GM12878 (cell line): ENCODE measurements around the gene KRT12. TPM values are rescaled to one million over a fixed set of nuclear protein-coding genes. Genes with fewer than 3 reads are reported as not detected.

Experiments
- ATAC-seq: fragments of 200-7000 bp; cut with Tn5 transposase; 3 replicates; pipeline ENCODE4 v1.9.1; 2020; ENCODE audit warnings: mild to moderate bottlenecking, moderate library complexity
- BruUV-seq: library from RNA; stranded (reverse); fragments of 400-500 nt; replicated peaks from 2 replicates; lab custom pipeline; 2021; lab: Mats Ljungman, UMichigan
- CTCF ChIA-PET: fragments of 300-600 bp; sonication (Branson Sonifier 250); formaldehyde crosslinking; extraction: SDS; loops from one replicate; lab custom pipeline; 2021; ENCODE audit warnings: inconsistent platforms; lab: Yijun Ruan, JAX
- POLR2A ChIA-PET: fragments of 350-600 bp; formaldehyde crosslinking; extraction: SDS; loops from one replicate; lab custom pipeline; 2021; ENCODE audit warnings: inconsistent platforms; lab: Charles Lee
- RAD21 ChIA-PET: fragments of 300-600 bp; sonication (Branson Sonifier 250); formaldehyde crosslinking; loops from one replicate; lab custom pipeline; 2023; ENCODE audit warnings: antibody characterized with exemption; ENCODE audit not compliant: unreplicated experiment; lab: Charles Lee
- SMC1A ChIA-PET: fragments of 300-600 bp; sonication (Branson Sonifier 250); formaldehyde crosslinking; loops from one replicate; lab custom pipeline; 2023; ENCODE audit not compliant: unreplicated experiment, uncharacterized antibody; lab: Charles Lee
- DNase-seq: peaks from one replicate; pipeline ENCODE4 v3.0.0-alpha.2; 2011; ENCODE audit warnings: low read depth, low spot score
- FAIRE-seq: peaks from 3 replicates; lab custom pipeline; 2011; peaks lifted over from hg19 to GRCh38; lab: Jason Lieb, UNC
- H2AFZ ChIP-seq: 2 replicates; pipeline ENCODE4 v1.6.0; 2011; ENCODE audit warnings: low read depth, low read length, control low read depth; ENCODE audit not compliant: control insufficient read depth
- H3K27ac ChIP-seq: 2 replicates; pipeline ENCODE4 v1.5.1; 2011; ENCODE audit warnings: control low read depth; ENCODE audit not compliant: control insufficient read depth, insufficient read depth
- H3K27me3 ChIP-seq, 2 experiments: replicated peaks in 1 of 2; 2 replicates each; pipeline versions ENCODE4 v1.6.0 to v1.6.1; 2011; ENCODE audit warnings: low read length in 1 of 2; ENCODE audit not compliant: control insufficient read depth in 2 of 2, insufficient read depth in 2 of 2
- H3K36me3 ChIP-seq, 2 experiments: 2 replicates each; pipeline ENCODE4 v1.5.1; 2011; ENCODE audit warnings: low read length in 1 of 2; ENCODE audit not compliant: control insufficient read depth in 2 of 2, insufficient read depth in 2 of 2
- H3K4me1 ChIP-seq: 2 replicates; pipeline ENCODE4 v1.6.1; 2011; ENCODE audit warnings: mild to moderate bottlenecking, low read length, moderate library complexity, mixed read lengths; ENCODE audit not compliant: control insufficient read depth, insufficient read depth
- H3K4me2 ChIP-seq: 2 replicates; pipeline ENCODE4 v1.6.0; 2011; ENCODE audit warnings: control low read depth; ENCODE audit not compliant: control insufficient read depth, insufficient read depth
- H3K4me3 ChIP-seq: fragments of 200-600 bp; sonication (generic); 2 replicates; pipeline ENCODE4 v1.5.1; 2016
- H3K79me2 ChIP-seq: 2 replicates; pipeline ENCODE4 v1.6.0; 2011; ENCODE audit warnings: low read length; ENCODE audit not compliant: control insufficient read depth, insufficient read depth
- H3K9ac ChIP-seq: 2 replicates; pipeline ENCODE4 v1.8.0; 2011; ENCODE audit warnings: low read length, control low read depth, mixed read lengths; ENCODE audit not compliant: control insufficient read depth, insufficient read depth
- H3K9me3 ChIP-seq: replicated peaks from 3 replicates; pipeline ENCODE4 v1.5.1; 2011; ENCODE audit warnings: mild to moderate bottlenecking, low read length; ENCODE audit not compliant: control insufficient read depth, insufficient read depth
- H4K20me1 ChIP-seq: 2 replicates; pipeline ENCODE4 v1.6.0; 2011; ENCODE audit not compliant: control insufficient read depth, insufficient read depth
- BACH1 ChIP-seq: fragments of 450-650 bp; IDR thresholded peaks from 2 replicates; pipeline ENCODE4 v1.6.1; 2017; ENCODE audit warnings: mild to moderate bottlenecking, borderline replicate concordance
- EP300 ChIP-seq, 2 experiments: fragments of 150-350 bp in 1 of 2; IDR thresholded peaks; 2 replicates each; pipeline ENCODE4 v1.6.1; 2011 to 2012; ENCODE audit warnings: low read depth in 2 of 2, low read length in 2 of 2, borderline replicate concordance in 1 of 2, improper control_type of control experiment in 1 of 2, inconsistent platforms in 1 of 2; ENCODE audit not compliant: control insufficient read depth in 1 of 2
- IKZF1 ChIP-seq: fragments of 450-650 bp; conservative IDR thresholded peaks from 2 replicates; pipeline ENCODE4 v1.6.1; 2017; ENCODE audit warnings: antibody characterized with exemption, mild to moderate bottlenecking
- IKZF2 ChIP-seq, 2 experiments: fragments of 450-650 bp; IDR thresholded peaks; 2 replicates each; pipeline ENCODE4 v1.6.1; 2017; ENCODE audit warnings: mild to moderate bottlenecking in 2 of 2, moderate library complexity in 2 of 2
- NR2C2 ChIP-seq: IDR thresholded peaks from 2 replicates; pipeline ENCODE4 v1.6.1; 2011; ENCODE audit warnings: borderline replicate concordance, low read depth; ENCODE audit not compliant: control insufficient read depth, insufficient read length
- POLR2A ChIP-seq: IDR thresholded peaks from 2 replicates; pipeline ENCODE4 v1.6.1; 2011; ENCODE audit warnings: low read depth, mild to moderate bottlenecking, low read length
- RAD21 ChIP-seq: IDR thresholded peaks from 2 replicates; pipeline ENCODE4 v1.6.1; 2011; ENCODE audit warnings: mild to moderate bottlenecking, low read depth, low read length, moderate library complexity; ENCODE audit not compliant: insufficient read depth
- RB1 ChIP-seq: fragments of 450-650 bp; formaldehyde crosslinking; IDR thresholded peaks from 2 replicates; pipeline ENCODE4 v1.6.1; 2017; ENCODE audit warnings: mild to moderate bottlenecking, borderline replicate concordance
- SIN3A ChIP-seq: IDR thresholded peaks from 2 replicates; pipeline ENCODE4 v1.6.1; 2012; ENCODE audit warnings: low read depth, low read length, improper control_type of control experiment
- SP1 ChIP-seq: IDR thresholded peaks from one replicate; pipeline ENCODE4 v1.6.1; 2011; ENCODE audit warnings: low read depth, low read length
- ZBTB33 ChIP-seq: fragments of 450-650 bp; IDR thresholded peaks from 2 replicates; pipeline ENCODE4 v1.6.1; 2017; ENCODE audit warnings: mild to moderate bottlenecking
- ZBTB4 ChIP-seq: fragments of 450-650 bp; formaldehyde crosslinking; IDR thresholded peaks from 2 replicates; pipeline ENCODE4 v1.4.0; 2022; ENCODE audit warnings: mild to moderate bottlenecking, moderate library complexity
- ZNF207 ChIP-seq: fragments of 450-650 bp; IDR thresholded peaks from 2 replicates; pipeline ENCODE4 v1.6.1; 2014; ENCODE audit warnings: antibody characterized with exemption, mild to moderate bottlenecking, borderline replicate concordance
- ZSCAN29 ChIP-seq: fragments of 450-650 bp; IDR thresholded peaks from 2 replicates; pipeline ENCODE4 v1.6.1; 2017; ENCODE audit warnings: mild to moderate bottlenecking, moderate library complexity
- WGBS: methylation state at CpG from one replicate; pipeline ENCODE4 v1.1.6; 2016; ENCODE audit warnings: low lambda C conversion rate; ENCODE audit not compliant: insufficient replicate concordance, insufficient coverage; ENCODE audit errors: missing lambda C conversion rate; 5-methylcytosine and 5-hydroxymethylcytosine counted together
- in situ Hi-C: fragments of 300-500 bp; cut with MboI; formaldehyde crosslinking; loops from 9 replicates; pipeline ENCODE4 v1.14.3; 2018; ENCODE audit warnings: mixed read lengths
- intact Hi-C: fragments of 100-400 bp; cut with micrococcal nuclease; formaldehyde crosslinking; loops from one replicate; pipeline ENCODE4 v1.14.2; 2022; ENCODE audit not compliant: unreplicated experiment
- polyA plus RNA-seq, 11 experiments: library from polyadenylated mRNA; depleted of rRNA in 4 of 11; unstranded in 6 of 11; stranded (reverse) in 5 of 11; fragments of >200 nt; fragmentation: Nextera tagmentation in 4 of 11; fragmentation: Illumina TruSeq in 1 of 11; extraction: Ambion mirVana in 4 of 11; extraction: Trizol in 1 of 11; gene quantifications; 1 replicate in 1 of 11; 2 replicates in 10 of 11; pipeline versions ENCODE4 v1.2.1 to v1.2.3, GENCODE V29; 2011 to 2016; ENCODE audit warnings: inconsistent platforms in 2 of 11, missing spikeins in 2 of 11, low read depth in 1 of 11
- total RNA-seq, 4 experiments: library from RNA; depleted of rRNA in 3 of 4; stranded (reverse); fragments of >200 nt in 3 of 4; fragmentation: Illumina TruSeq in 1 of 4; extraction: Trizol in 1 of 4; gene quantifications; 2 replicates each; pipeline versions ENCODE4 v1.2.1 to v1.2.3, GENCODE V29; 2013 to 2021

KRT12 gene
- total and polyA plus RNA-seq, 10 of the 15 experiments (the other 5 are each of a cell fraction or from before 2014, with no cell fraction given), result not detected

- Histone ChIP-seq H3K4me2 (no peak overlapping the region), H4K20me1 (no peaks in the 10 kb centered on the region), H3K9me3 (no peaks in the 10 kb centered on the region), H3K27ac (no peak overlapping the region), H3K4me1 (no peaks in the 10 kb centered on the region), H2AFZ (no peak overlapping the region), H3K79me2 (no peaks in the 10 kb centered on the region), H3K36me3 (no peaks in the 10 kb centered on the region), H3K27me3 (no peaks in the 10 kb centered on the region; a peak in 1 of 4 replicates), H3K9ac (no peak overlapping the region), H3K4me3 (no peak overlapping the region)
- no peak for ATAC-seq
- no TSS peak for BruUV-seq
- intact Hi-C loops (no loop called here), in situ Hi-C loops (no loop called here)
- WGBS, result 26% methylated on average over 9 of the region's 9 CpGs
- CTCF ChIA-PET, result interaction anchor here (0.7 kb wide), 1 partner anchor 819 kb away, joined by 3 read pairs; no protein-coding TSS in a partner anchor
- SMC1A ChIA-PET, result no interaction called here
- no peak for DNase-seq
- RAD21 ChIA-PET, result no interaction called here
- POLR2A ChIA-PET, result no interaction called here
- FAIRE-seq, result no peak
- TF ChIP-seq IKZF1 (no peak), RAD21 (no peak), SIN3A (no peak), NR2C2 (no peak)
- TF ChIP-seq, all 136 proteins: peak for 0
Measured at GRCh38 chr17:40878044-40878443, 11.0 kb upstream of the KRT12 start.

GRCh38 chr17:40873801-40874200, 6.8 kb upstream of the KRT12 start:
- Histone ChIP-seq H3K4me3 (no peak overlapping the region), H3K9me3 (no peaks in the 10 kb centered on the region), H3K4me1 (no peaks in the 10 kb centered on the region), H3K27ac (no peak overlapping the region), H2AFZ (no peak overlapping the region), H3K36me3 (no peaks in the 10 kb centered on the region), H4K20me1 (no peaks in the 10 kb centered on the region), H3K9ac (no peak overlapping the region), H3K79me2 (no peaks in the 10 kb centered on the region), H3K27me3 (no peaks in the 10 kb centered on the region; a peak in 2 of 4 replicates), H3K4me2 (no peak overlapping the region)
- SMC1A ChIA-PET, result interaction anchor here (0.6 to 1.1 kb wide), 3 partner anchors 240 to 775 kb away, joined by 3 read pairs; no protein-coding TSS in a partner anchor
- RAD21 ChIA-PET, result no interaction called here
- intact Hi-C loops, result no loop called here
- POLR2A ChIA-PET, result no interaction called here
- in situ Hi-C loops, result no loop called here
- no peak for ATAC-seq
- WGBS, result 20% methylated on average over 1 of the region's 1 CpG
- no TSS peak for BruUV-seq
- no peak for FAIRE-seq
- CTCF ChIA-PET, result interaction anchor here (1.3 to 2.2 kb wide), 3 partner anchors 11 to 16 kb away, joined by 4 to 7 read pairs (median 4); no protein-coding TSS in a partner anchor
- DNase-seq, result no peak
- TF ChIP-seq POLR2A (no peak), SP1 (no peak), IKZF2 (IDR thresholded peaks at IDR 0.05) (no peak), BACH1 (no peak), ZNF207 (no peak), EP300 (IDR thresholded peaks at IDR 0.05; ENCODE audit: borderline replicate concordance in 1 of 2, control insufficient read depth in 1 of 2, low read depth in 2 of 2, low read length in 2 of 2) (no peak), ZSCAN29 (no peak), ZBTB4 (CRISPR knock-in tag) (no peak), ZBTB33 (no peak), RB1 (no peak)
